T follicular helper cell (primary cell): ENCODE measurements around the gene MARCHF10.

Experiments
- DNase-seq: peaks from one replicate; pipeline ENCODE4 v3.0.0-alpha.2; 2020; ENCODE audit warnings: low read depth

MARCHF10 gene

GRCh38 chr17:62658136-62658920 is 149.8 kb downstream of the MARCHF10 start:
- no peak for DNase-seq

DNA sequence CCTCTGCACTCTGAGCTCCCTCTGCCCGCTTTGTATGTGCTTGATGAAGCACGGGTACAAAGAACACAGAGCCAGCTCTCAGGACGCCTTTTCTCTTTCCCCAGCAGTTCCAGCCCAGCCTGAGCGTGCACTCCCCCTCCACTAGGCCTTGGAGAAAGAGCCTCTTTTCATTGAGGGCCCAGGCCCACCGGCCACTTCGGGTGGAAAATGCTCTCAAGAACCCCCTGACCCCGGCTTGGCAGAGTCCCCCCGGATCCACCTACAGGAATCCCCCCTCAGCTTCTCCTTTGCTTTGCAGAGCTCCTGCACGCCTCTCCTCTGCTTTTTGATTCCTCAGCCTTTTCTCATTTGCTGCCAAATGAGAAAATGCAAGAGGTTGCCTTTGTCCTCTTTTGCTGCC is 150.4 kb downstream of the MARCHF10 start:
- no peak for DNase-seq

DNA sequence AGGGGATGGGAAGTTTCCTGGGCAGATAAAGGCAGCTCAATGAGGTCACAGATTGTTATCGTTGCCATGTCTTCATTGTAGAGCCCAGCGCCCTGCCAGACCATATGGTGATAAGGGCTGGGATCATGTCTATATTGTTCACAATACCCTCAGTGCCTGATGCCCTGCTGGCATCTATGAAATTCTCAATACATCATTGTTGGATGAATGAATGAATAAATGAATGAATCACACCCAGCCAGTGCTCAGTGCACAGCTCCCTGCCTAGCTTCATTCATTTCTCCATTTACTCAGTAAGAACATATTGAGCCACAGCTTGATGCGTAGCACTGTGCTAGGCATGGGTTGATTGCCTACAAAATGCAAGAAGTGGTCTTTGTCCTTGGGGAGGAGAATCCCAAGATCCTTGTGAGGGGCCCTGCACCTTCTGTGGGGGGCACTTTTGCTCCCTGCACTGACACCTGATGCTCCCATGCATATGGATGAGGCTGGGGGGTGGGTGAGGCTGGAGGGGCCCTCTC is 150.9 kb downstream of the MARCHF10 start:
- DNase-seq, result no peak

DNA sequence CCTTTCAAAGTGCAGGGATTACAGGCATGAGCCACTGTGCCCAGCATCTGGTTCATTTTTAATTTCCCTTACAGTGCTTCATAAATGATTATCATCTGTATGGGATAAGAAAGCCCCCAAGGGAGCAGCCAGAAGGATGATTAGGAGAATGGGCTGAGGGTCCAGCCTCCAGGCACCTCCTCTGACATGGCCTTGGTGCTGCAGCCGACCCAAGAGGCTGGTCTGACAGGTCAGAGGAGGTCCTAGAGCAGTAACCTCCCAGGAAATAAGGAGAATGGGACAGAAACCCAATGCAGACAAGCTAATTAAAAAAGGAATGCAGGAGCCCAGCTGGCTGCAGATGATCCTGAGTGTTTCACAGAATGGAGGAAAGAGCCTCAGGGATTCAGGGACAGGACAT is 151.7 kb downstream of the MARCHF10 start:
- no peak for DNase-seq

DNA sequence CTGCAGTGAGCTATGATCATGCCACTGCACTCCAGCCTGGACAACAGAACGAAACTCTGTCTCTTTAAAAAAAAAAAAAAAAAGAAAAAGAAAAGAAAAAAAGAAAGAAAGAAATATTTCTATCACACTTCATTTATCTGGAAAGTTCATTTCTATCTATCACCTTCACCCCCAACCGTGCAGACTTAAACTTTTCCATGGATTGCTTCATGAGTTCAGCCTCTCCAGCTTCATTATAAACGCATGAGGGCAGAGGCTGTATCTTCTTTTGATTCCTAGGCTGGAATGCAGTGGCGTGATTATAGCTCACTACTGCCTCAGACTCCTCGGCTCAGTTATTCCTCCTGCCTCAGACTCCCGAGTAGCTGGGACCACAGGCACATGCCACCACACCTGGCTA is 152.5 kb downstream of the MARCHF10 start:
- no peak for DNase-seq

- no peak for DNase-seq
Observed at GRCh38 chr17:62653826-62654761, 154.0 kb downstream of the MARCHF10 start.

DNA sequence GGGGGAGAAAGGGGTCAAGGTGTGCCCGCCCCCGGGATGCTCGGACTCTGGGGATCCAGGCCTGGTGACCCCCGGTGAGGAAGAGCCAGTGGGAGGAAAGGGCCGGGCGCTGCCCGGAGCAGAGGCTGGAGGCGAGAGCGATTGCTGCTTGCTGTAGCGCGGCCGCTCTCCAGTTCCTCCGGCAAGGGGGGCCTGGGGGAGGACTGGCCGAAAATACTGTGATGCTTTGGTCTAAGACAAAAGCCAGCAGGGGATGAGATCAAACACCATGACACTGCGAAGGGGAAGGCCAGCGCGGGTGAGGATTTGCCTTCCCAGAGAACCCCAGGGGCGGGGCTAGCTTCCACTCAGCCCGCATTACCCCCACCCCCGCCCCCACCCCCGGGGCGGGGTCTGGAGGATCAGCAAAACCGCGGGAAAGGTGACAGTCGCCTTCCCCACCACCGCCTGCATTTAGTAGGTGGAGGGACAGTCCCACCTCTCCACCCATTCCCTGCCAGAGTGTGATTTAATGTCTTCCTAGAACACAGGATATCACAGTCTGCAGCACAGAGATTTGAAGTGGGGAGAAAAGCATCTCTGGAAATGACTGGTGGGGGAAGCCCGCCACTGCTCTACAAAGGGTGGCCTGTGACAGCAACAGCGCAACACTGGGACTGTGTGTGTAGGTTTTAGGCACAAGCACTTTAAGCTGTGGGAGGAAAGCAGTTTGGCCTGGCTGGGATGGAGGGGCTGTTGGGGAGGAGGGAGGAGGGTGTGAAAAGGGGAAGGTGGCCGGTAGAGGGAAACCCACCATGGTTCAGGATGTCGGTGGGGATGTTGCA is 154.9 kb downstream of the MARCHF10 start:
- DNase-seq, result peak; percentile 12

DNA sequence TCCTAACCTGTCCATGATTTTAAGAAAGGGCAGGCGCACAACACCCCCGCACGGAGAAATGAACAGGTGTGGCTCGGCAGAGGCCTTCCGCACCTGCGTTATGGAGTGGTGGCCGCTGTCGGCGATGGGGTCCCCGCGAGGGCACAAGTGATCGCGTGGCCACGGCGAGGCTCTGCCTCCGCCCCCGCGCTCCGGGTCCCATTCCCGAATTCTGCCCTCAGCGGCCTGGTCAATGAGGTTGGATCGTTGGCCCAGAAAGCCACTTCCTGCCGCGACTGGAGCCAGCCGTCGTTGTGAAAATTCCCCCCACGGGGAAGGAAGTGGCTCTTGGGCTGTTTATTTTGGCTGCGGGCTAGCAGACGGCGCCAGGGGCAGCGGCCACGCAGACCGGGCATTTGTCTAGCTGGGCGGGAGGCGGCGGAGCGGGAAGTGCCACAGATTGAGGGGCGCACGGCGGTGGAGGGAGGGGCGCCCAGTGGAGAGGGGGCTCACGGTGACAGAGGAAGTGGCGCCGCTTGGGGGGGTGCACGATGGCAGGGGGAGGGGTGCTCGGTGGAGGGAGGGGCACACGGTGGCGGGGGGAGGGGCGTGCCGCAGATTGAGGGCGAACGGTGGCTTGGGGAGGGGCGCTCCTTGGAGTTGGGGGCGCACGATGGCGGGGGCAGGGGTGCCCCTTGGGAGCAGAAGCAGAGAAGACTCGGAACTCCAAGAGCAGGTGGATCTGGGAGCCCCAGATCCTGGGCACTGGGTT is 155.7 kb downstream of the MARCHF10 start:
- no peak for DNase-seq
